K562 (cell line): ENCODE data around the gene U2AF1L4. TPM values are rescaled to one million over a fixed set of nuclear protein-coding genes. Genes with fewer than 3 reads are reported as not detected.

Experiments used
- CREB1 ChIP-seq, 2 experiments: sonication (generic) in 1 of 2; formaldehyde crosslinking in 1 of 2; IDR thresholded peaks; 2 replicates each; pipeline versions ENCODE4 v1.6.1 to v1.8.0; 2012 to 2022; ENCODE audit warnings: inconsistent platforms in 1 of 2, mild to moderate bottlenecking in 1 of 2, missing genetic modification reagents in 1 of 2, moderate library complexity in 1 of 2
- CREM ChIP-seq: IDR thresholded peaks from 2 replicates; pipeline ENCODE4 v1.6.1; 2014; ENCODE audit warnings: antibody characterized with exemption, low read depth
- JUN ChIP-seq, 2 experiments: sonication (generic) in 1 of 2; formaldehyde crosslinking in 1 of 2; IDR thresholded peaks; 2 replicates each; pipeline versions ENCODE4 v1.6.1 to v1.8.0; 2012 to 2022; ENCODE audit warnings: borderline replicate concordance in 2 of 2, mild to moderate bottlenecking in 2 of 2, improper control_type of control experiment in 1 of 2, low read depth in 1 of 2, low read length in 1 of 2, missing genetic modification reagents in 1 of 2
- JUND ChIP-seq, 2 experiments: IDR thresholded peaks; 2 replicates in 1 of 2; 3 replicates in 1 of 2; pipeline ENCODE4 v1.6.1; 2011; ENCODE audit warnings: borderline replicate concordance in 2 of 2, low read depth in 2 of 2, low read length in 2 of 2, improper control_type of control experiment in 1 of 2, missing biosample characterization in 1 of 2, missing genetic modification characterization in 1 of 2, missing genetic modification reagents in 1 of 2
- MTF1 ChIP-seq: fragments of 250-450 bp; sonication (Bioruptor Pico); IDR thresholded peaks from 2 replicates; pipeline ENCODE4 v1.9.0; 2021; ENCODE audit warnings: moderate library complexity, mild to moderate bottlenecking, inconsistent platforms, borderline replicate concordance
- PHB ChIP-seq: fragments of 250-450 bp; sonication (Bioruptor Pico); IDR thresholded peaks from 2 replicates; pipeline ENCODE4 v1.5.0; 2021
- RBFOX2 ChIP-seq: fragments of 200-400 bp; formaldehyde crosslinking; IDR thresholded peaks from 2 replicates; pipeline ENCODE4 v1.6.1; 2017; ENCODE audit warnings: low read depth, mild to moderate bottlenecking, low read length, moderate library complexity
- ZNF354B ChIP-seq: fragments of 250-450 bp; sonication (Bioruptor Pico); IDR thresholded peaks from 2 replicates; pipeline ENCODE4 v1.4.0; 2020
- ZNF695 ChIP-seq: fragments of 450-650 bp; formaldehyde crosslinking; IDR thresholded peaks from 2 replicates; pipeline ENCODE4 v1.4.0; 2020; ENCODE audit warnings: mild to moderate bottlenecking, moderate library complexity
- polyA plus RNA-seq, 8 experiments: library from polyadenylated mRNA; depleted of rRNA in 4 of 8; stranded (reverse) in 5 of 8; unstranded in 3 of 8; fragments of >200 nt; fragmentation: Nextera tagmentation in 2 of 8; fragmentation: Illumina TruSeq in 1 of 8; extraction: Ambion mirVana in 2 of 8; extraction: Trizol in 1 of 8; gene quantifications; 2 replicates each; pipeline versions ENCODE4 v1.2.1 to v1.2.3, GENCODE V29; 2011 to 2014; ENCODE audit warnings: inconsistent platforms in 1 of 8, missing spikeins in 1 of 8
- total RNA-seq, 7 experiments: library from RNA; depleted of rRNA in 6 of 7; stranded (reverse); fragments of >200 nt in 6 of 7; fragmentation: Illumina TruSeq in 2 of 7; extraction: Trizol in 2 of 7; gene quantifications; 2 replicates each; pipeline versions ENCODE4 v1.2.1 to v1.2.3, GENCODE V29; 2011 to 2021; ENCODE audit warnings: low replicate concordance in 1 of 7
- TF ChIP-seq, protein P1 (sequence below): sonication (generic); formaldehyde crosslinking; IDR thresholded peaks from 2 replicates; pipeline ENCODE4 v1.8.1; 2023; ENCODE audit warnings: mild to moderate bottlenecking, missing genetic modification reagents
- TF ChIP-seq, protein P2 (sequence below): sonication (generic); formaldehyde crosslinking; IDR thresholded peaks from 2 replicates; pipeline ENCODE4 v1.5.0; 2020; ENCODE audit warnings: missing genetic modification reagents
- TF ChIP-seq, protein P3 (sequence below): fragments of 250-450 bp; sonication (Bioruptor Pico); IDR thresholded peaks from 2 replicates; pipeline ENCODE4 v1.9.0; 2021; ENCODE audit warnings: mild to moderate bottlenecking, inconsistent platforms
- TF ChIP-seq, protein P4 (sequence below): fragments of 200-800 bp; sonication (Bioruptor generic); IDR thresholded peaks from 2 replicates; pipeline ENCODE4 v1.6.1; 2017; ENCODE audit warnings: missing genetic modification characterization, missing compliant biosample characterization

Gene U2AF1L4
- total and polyA plus RNA-seq, 9 of the 15 experiments (the other 6 are each of a cell fraction or from before 2014, with no cell fraction given): 8.4 to 19.5 (median 12.6) TPM

DNA sequence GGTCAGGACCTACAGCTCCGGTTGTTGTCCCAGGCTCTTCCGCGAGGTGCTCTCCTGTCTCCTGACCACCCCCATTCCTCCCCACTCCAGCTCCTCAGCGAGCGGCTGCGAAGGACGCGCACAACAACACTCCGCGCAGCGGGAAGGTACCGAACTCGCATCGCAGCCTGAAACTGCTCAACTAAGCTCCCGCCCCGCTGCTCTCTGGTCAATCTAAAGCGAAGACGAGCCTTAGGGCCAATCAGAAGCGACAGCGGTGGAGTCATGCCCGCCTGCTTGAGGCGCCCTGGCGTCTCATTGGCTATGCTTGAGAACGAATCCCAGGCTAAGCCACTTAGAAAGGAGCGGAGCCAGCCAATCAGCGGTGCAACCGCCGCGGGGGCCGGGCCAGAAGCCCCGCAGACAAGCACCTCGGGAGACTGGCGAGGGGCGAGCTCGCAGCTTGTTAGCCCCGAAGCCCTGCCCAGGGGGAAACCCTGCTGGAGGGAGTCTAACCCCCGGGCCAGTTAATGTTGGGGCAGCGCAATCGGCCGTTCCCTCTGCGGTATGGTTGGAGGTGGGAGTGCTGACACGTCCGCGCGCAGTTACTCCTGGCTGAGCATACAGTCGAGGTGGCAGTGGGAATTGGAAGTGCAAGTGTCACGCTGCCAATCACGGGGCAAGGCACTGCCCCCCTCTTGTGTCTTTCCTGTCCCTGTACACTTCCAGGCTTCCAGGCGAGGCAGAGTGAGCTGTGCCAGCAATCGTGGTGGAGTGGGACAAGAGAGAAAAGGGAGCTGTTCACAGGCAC lies 42.8 kb downstream of the U2AF1L4 start (continued):
- no peak for TF ChIP-seq CREB1 (IDR thresholded peaks at IDR 0.05)
- TF ChIP-seq CREB1 (CRISPR knock-in tag; IDR thresholded peaks at IDR 0.05): peak; percentile 39; the same call in 1 of the 2 replicates
- TF ChIP-seq CREM: peak; percentile 66
- TF ChIP-seq PHB (CRISPR knock-in tag): no peak
- peak; percentile 68 for TF ChIP-seq RBFOX2
- TF ChIP-seq JUND (IDR thresholded peaks at IDR 0.05; ENCODE audit: borderline replicate concordance, low read depth, low read length): peak; percentile 25; the same call in 1 of the 2 replicates
- TF ChIP-seq JUND (tag; IDR thresholded peaks at IDR 0.05; ENCODE audit: borderline replicate concordance, low read depth, low read length): no peak
- TF ChIP-seq, protein P1, sequence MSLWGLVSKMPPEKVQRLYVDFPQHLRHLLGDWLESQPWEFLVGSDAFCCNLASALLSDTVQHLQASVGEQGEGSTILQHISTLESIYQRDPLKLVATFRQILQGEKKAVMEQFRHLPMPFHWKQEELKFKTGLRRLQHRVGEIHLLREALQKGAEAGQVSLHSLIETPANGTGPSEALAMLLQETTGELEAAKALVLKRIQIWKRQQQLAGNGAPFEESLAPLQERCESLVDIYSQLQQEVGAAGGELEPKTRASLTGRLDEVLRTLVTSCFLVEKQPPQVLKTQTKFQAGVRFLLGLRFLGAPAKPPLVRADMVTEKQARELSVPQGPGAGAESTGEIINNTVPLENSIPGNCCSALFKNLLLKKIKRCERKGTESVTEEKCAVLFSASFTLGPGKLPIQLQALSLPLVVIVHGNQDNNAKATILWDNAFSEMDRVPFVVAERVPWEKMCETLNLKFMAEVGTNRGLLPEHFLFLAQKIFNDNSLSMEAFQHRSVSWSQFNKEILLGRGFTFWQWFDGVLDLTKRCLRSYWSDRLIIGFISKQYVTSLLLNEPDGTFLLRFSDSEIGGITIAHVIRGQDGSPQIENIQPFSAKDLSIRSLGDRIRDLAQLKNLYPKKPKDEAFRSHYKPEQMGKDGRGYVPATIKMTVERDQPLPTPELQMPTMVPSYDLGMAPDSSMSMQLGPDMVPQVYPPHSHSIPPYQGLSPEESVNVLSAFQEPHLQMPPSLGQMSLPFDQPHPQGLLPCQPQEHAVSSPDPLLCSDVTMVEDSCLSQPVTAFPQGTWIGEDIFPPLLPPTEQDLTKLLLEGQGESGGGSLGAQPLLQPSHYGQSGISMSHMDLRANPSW (CRISPR knock-in tag): no peak
- no peak for TF ChIP-seq ZNF354B
- TF ChIP-seq MTF1 (CRISPR knock-in tag): no peak
- peak; percentile 55; the same call in 1 of the 2 replicates for TF ChIP-seq JUN (IDR thresholded peaks at IDR 0.05; ENCODE audit: borderline replicate concordance, low read depth, low read length)
- no peak for TF ChIP-seq JUN (CRISPR knock-in tag; IDR thresholded peaks at IDR 0.05; ENCODE audit: borderline replicate concordance)
- no peak for TF ChIP-seq ZNF695 (CRISPR knock-in tag)
- TF ChIP-seq, protein P2, sequence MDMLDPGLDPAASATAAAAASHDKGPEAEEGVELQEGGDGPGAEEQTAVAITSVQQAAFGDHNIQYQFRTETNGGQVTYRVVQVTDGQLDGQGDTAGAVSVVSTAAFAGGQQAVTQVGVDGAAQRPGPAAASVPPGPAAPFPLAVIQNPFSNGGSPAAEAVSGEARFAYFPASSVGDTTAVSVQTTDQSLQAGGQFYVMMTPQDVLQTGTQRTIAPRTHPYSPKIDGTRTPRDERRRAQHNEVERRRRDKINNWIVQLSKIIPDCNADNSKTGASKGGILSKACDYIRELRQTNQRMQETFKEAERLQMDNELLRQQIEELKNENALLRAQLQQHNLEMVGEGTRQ (CRISPR knock-in tag): no peak
- TF ChIP-seq, protein P3, sequence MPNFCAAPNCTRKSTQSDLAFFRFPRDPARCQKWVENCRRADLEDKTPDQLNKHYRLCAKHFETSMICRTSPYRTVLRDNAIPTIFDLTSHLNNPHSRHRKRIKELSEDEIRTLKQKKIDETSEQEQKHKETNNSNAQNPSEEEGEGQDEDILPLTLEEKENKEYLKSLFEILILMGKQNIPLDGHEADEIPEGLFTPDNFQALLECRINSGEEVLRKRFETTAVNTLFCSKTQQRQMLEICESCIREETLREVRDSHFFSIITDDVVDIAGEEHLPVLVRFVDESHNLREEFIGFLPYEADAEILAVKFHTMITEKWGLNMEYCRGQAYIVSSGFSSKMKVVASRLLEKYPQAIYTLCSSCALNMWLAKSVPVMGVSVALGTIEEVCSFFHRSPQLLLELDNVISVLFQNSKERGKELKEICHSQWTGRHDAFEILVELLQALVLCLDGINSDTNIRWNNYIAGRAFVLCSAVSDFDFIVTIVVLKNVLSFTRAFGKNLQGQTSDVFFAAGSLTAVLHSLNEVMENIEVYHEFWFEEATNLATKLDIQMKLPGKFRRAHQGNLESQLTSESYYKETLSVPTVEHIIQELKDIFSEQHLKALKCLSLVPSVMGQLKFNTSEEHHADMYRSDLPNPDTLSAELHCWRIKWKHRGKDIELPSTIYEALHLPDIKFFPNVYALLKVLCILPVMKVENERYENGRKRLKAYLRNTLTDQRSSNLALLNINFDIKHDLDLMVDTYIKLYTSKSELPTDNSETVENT (CRISPR knock-in tag): peak; percentile 24; the same call in 1 of the 2 replicates
- TF ChIP-seq, protein P4, sequence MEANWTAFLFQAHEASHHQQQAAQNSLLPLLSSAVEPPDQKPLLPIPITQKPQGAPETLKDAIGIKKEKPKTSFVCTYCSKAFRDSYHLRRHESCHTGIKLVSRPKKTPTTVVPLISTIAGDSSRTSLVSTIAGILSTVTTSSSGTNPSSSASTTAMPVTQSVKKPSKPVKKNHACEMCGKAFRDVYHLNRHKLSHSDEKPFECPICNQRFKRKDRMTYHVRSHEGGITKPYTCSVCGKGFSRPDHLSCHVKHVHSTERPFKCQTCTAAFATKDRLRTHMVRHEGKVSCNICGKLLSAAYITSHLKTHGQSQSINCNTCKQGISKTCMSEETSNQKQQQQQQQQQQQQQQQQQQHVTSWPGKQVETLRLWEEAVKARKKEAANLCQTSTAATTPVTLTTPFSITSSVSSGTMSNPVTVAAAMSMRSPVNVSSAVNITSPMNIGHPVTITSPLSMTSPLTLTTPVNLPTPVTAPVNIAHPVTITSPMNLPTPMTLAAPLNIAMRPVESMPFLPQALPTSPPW (CRISPR knock-in tag): peak; percentile 25; the same call in 1 of the 2 replicates
